ENCODE results near the gene IL17B. TPM values are rescaled to one million over a fixed set of nuclear protein-coding genes. Genes with fewer than 3 reads are reported as not detected.

IL17B gene
- total and polyA plus RNA-seq, 2 of the 8 experiments (the other 6 are each of a cell fraction or from before 2014, with no cell fraction given): 0.18 TPM; not detected in 1

- no peak overlapping the region for H2BK12ac ChIP-seq (ENCODE audit: low read depth, low read length)
- H3K27ac ChIP-seq (ENCODE audit: low read depth, low read length): no peak overlapping the region
- no peaks in the 10 kb centered on the region for H3K9me3 ChIP-seq (ENCODE audit: insufficient read depth in 2 of 2, low read depth in 1 of 2, low read length in 1 of 2)
- H2BK5ac ChIP-seq (ENCODE audit: low read depth, low read length): no peak overlapping the region
- no peak overlapping the region for H3K9ac ChIP-seq (replicated peaks in 1 of 4; ENCODE audit: extremely low read depth in 1 of 4, low read depth in 3 of 4, low read length in 3 of 4)
- peaks cover 0 to under 1% (median 0%) of the 10 kb centered on the region in 4 experiments; a peak in 1 of 8 replicates for H3K36me3 ChIP-seq (ENCODE audit: control insufficient read depth in 2 of 4, insufficient read depth in 4 of 4, low read length in 3 of 4)
- no peak overlapping the region for H4K91ac ChIP-seq (replicated peaks; ENCODE audit: insufficient read length, low read length)
- H3K56ac ChIP-seq (replicated peaks; ENCODE audit: insufficient read length, low read depth, low read length): no peak overlapping the region
- H4K5ac ChIP-seq (ENCODE audit: insufficient read length, low read depth, low read length): no peak overlapping the region
- H4K8ac ChIP-seq (ENCODE audit: extremely low read depth, insufficient read depth, low read length): no peak overlapping the region
- FAIRE-seq (no peak), DNase-seq (ENCODE audit: low read depth in 1 of 2, low spot score in 2 of 2) (no peak)
- H3K79me1 ChIP-seq (ENCODE audit: low read depth, low read length): no peaks in the 10 kb centered on the region
- H3K4me1 ChIP-seq (replicated peaks in 1 of 4; ENCODE audit: control insufficient read depth in 3 of 4, insufficient read depth in 4 of 4, low read length in 3 of 4): peaks cover 0 to 3% (median 1%) of the 10 kb centered on the region in 4 experiments; a peak in 4 of 7 replicates
- no peaks in the 10 kb centered on the region for H3K27me3 ChIP-seq (replicated peaks in 1 of 4; ENCODE audit: control insufficient read depth in 3 of 4, extremely low read depth in 1 of 4, insufficient read depth in 3 of 4, low read length in 3 of 4)
- H4K20me1 ChIP-seq (replicated peaks in 1 of 2; ENCODE audit: control insufficient read depth in 1 of 2, insufficient read depth in 2 of 2, low read length in 2 of 2): no peaks in the 10 kb centered on the region
- no peak overlapping the region for H3K4me2 ChIP-seq (ENCODE audit: insufficient read depth in 1 of 2, low read depth in 2 of 2, low read length in 2 of 2)
- no peak overlapping the region for H2BK20ac ChIP-seq (ENCODE audit: low read length)
- no peak overlapping the region for H3K4me3 ChIP-seq (ENCODE audit: extremely low read depth in 1 of 4, insufficient read depth in 2 of 4, low read depth in 3 of 4, low read length in 4 of 4)
- H2BK15ac ChIP-seq (ENCODE audit: low read length): no peak overlapping the region
- H3K23me2 ChIP-seq (ENCODE audit: low read depth, low read length): peaks cover 12% of the 10 kb centered on the region
- peaks cover 0 to 11% of the 10 kb centered on the region in 2 experiments; a peak in 2 of 4 replicates for H3K79me2 ChIP-seq (ENCODE audit: control insufficient read depth in 1 of 2, insufficient read depth in 2 of 2, low read length in 2 of 2)
- no peak overlapping the region for H3K4ac ChIP-seq (replicated peaks; ENCODE audit: insufficient read length, low read depth, low read length)
- no peak overlapping the region for H3K18ac ChIP-seq (ENCODE audit: extremely low read depth, low read length)
- POLR2A ChIA-PET (ENCODE audit: partially characterized antibody): interaction anchor here (1.0 to 3.0 kb wide), 2 partner anchors 10 to 14 kb away, joined by 3 to 12 read pairs; no protein-coding TSS in a partner anchor
- H2BK120ac ChIP-seq (replicated peaks; ENCODE audit: low read depth, low read length): no peak overlapping the region
- H2AFZ ChIP-seq (ENCODE audit: low read length): no peak overlapping the region
- H3K23ac ChIP-seq (ENCODE audit: insufficient read length): no peak overlapping the region
- H3K14ac ChIP-seq (ENCODE audit: insufficient read length): no peak overlapping the region
- CTCF ChIA-PET (ENCODE audit: partially characterized antibody): interaction anchor here (0.7 to 2.2 kb wide), 9 partner anchors 16 to 1255 kb away, joined by 3 to 7 read pairs (median 4); partner anchors contain the start of gene PCYOX1L
- H2AK5ac ChIP-seq (ENCODE audit: low read depth, low read length): no peak overlapping the region
- TF ChIP-seq BCL11A (IDR thresholded peaks at IDR 0.05; ENCODE audit: low read depth in 2 of 2, low read length in 2 of 2): no peak
Measured at GRCh38 chr5:149341876-149342275, 37.2 kb downstream of the IL17B start.

All from H1 (cell line).